HG03097 (cell line): Measurements from ENCODE around the gene LIX1L.

Experiments
- ATAC-seq: cut with Tn5 transposase; IDR thresholded peaks from one replicate; pipeline ENCODE4 v1.9.1; 2021; ENCODE audit not compliant: unreplicated experiment, low FRiP score

LIX1L gene

DNA sequence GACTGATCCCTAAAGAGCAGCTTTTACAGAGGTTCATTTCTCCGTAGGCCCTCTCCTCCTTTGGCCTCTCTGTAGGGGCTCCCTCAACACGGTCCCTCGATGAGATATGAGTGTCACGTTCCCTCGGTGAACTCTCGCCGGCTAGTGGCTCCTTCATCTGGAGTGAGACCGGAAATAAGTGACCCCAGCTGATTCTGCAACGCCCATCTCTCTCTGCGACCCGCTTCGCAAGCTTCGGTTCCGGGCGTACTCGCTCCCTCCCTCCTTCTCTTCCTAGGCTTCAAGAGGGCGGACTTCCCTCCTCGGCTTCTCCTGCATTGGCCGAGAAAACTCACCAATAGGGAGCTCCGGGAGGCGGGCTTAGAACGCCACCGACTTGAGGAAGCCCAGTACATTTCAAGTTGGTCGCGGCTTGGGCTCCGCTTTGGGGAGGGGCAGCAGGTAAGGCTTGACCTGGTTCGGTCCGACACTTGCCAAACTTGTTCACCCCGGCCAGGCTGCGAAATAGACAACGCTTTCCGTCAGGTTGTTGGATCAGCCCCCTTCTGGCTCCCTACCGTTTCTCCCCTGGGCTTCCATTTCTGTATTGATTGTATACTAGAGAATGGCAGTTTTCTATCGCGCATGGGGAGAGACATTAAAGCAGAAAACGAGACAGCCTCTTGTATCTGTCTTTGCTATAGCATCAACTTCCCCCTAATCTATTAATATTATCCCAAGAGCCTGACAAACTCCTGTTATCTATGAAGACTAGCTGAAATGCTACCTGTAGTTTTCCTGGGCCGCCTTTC is 6.7 kb upstream of the LIX1L start, which contains the start of the genes ANKRD34A and POLR3GL:
ANKRD34A (minus strand) TSS at position 248 of the 791 bp plus-strand sequence. CDS start 2,816 bp downstream, outside the sequence.
POLR3GL (plus strand) TSS at position 363 of the 791 bp plus-strand sequence. CDS start 10,176 bp downstream, outside the sequence.
- peak; percentile 84 for ATAC-seq

DNA sequence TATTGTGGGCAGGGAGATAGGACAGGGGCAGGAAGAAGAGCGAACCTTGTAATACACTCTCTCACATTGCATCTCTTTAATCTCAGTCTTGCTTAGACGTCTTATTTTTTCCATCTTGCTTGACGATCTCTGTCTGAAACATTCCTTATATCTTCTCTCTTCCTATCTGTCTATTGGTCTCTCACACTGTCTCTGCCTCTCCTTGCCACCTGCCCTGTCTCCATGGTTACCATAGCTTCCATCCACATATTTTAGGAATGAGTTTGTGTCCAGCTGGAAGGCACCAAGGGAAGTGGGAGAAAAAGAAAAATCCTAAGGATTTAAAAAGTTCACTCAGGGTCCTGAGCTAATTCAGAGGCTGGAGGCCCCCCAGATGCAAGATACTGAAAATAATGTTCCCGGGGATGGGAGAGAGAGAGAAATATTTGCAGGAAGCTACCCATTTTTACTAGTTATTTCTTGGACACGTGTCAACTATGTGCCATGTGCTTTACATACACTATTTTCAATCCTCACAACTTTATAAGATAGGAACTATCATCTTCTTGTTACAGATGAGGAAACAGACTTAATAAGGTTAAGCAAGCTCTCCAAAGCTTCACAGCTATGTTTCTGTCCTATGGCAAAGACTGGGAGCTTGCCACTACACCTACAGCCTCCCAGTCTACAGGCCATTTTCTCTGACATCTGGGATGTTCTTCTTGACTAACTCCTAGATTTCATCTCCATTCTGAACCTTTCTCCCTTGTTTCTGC is 5.6 kb upstream of the LIX1L start:
- ATAC-seq, result no peak

DNA sequence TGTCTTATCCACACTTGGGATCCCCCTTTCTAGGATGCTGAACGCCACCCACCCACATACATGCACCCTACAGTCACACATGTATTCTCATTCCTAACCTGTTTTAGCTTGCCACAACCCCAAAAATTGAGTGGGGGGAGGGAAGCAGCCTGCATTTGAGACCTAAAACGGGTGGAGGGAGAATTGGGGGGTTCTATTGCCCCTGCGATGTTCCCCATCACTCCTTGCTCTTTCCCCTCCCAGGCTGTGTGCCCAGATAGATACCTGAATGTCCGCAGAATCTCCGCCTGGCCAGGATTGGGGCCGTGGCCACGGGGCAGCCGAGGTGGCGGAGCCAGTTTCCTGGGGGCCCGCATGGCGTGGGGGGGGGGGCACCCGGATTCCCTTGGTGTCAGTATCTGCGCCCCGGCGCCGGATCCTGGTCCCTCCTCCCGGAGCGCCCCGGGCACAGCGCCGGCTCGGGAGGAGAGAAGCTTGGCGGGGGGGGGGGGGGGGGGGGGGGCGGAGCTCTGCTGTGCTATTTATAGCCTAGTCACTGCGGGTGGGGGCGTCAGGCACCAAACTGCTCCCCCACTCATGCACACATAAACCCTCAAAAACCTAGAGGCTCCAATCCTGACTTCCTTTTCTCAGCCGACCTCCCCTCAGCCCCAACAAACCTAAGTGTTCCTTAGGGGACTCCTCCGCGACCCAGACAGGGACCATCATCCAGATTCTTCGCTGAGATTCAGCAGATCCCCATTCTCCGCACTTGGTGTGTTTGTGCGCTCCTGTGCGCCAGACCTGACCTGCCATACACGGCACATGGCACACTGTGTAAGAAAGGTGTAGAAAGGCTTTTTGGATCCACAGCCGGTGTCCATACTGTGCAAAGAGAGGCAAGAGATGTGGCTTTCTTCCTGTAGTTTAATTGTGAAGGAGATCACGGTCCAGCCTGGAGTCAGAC is 4.6 kb upstream of the LIX1L start:
- no peak for ATAC-seq

DNA sequence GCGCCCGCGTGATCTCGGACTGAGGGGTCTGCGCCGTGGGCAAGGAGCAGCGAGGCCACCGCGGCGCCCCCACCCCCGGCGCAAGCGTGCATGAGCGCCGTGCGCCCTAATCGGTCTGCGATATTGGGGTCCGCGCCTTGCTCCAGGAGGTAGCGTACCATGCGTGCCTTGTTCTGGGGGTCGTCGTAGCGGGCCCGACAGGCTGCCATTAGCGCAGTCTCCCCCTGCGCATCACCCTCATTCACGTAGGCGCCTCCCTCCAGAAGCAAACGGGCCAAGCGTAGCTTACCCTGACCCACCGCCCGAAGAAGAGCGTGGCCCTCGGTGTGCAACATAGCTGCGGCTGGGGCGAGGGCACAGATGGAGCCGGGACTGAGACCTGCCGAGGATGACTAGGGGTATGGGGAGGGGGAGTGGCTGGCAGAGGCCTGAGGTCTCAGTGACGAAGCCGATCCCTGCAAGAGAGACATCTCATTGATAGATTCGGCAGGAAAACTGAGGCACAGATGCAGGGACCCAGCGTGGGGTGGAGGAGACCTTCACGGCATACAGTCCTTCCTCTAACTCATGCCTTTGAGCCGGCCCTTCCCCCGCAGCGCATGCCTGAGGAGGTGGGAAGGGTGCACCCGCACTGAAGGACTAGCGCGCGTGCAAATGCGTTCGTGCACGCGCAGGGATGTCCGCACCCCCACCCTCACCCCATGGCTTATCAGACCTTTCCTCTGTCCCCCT is 3.8 kb upstream of the LIX1L start:
- no peak for ATAC-seq

DNA sequence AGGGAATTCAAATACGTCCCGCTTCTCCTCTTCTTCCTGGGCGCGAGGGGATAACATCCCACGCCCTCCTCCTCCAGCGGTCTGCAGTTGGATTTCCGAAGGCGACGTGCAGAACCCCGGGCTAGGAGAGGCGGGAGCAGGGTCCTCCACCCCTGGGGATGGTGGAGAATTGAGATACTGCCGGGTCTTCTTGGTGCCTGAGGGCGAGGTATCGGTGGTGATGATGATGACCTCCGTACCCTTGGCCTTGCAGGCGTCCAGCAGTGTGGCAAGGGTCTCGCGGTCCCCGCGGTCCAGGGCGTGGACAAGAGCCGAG is 3.2 kb upstream of the LIX1L start:
- ATAC-seq, result no peak

DNA sequence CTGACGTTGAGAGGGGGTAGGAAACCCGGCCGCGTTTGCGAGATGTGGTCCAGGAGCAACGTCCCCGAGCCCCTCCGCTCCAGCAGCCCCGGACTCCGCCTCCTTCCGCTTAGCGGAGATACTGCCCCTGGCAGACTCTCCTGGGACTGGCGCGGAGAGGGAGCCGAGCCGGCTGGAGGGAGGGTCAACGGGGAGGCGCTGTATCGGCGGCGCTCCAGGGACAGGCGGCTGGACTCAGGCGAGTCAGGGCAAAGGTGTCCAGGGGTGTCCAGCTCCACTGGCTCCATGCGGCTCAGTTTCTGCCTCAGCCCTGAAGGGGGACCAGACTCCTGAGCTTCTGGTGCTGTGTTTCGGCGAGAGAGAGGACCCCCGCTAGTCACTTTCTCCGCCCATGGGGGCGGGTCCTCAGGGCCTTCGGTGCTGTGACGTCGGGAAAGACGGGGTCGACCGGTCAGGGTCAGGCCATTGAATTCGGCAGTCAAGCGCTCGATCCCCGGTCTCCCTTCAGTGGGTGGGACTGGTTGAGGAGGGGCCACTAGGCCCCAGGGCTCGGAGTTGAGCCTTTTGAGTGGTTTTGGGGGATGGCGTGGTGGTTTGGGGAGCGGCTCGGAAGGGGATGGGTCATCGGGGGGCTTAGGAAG is 2.8 kb upstream of the LIX1L start:
- ATAC-seq, result no peak

DNA sequence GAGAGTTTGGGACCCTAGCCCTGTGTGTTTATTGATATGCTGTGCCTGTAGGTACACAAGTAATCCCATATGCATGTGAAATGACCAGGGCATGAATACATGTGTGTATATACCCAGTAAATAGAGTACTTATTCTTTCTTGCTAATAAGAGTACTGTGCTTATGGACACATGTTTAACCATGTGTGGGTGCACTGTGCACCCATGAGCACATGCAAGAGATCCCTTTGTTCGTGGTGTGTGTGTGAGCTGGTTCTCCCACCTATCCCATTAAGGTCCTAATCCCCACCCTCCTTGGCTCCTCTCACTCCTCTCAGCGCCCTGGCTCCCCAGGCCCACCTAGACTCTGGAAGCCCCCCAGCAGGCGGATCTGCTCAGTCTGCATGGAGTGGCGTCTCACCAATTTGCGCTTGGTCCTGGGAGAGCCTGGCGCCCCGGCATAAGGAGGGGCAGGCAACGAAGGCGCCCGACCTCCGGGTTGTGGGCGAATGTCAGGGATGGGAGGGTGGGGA is 2.2 kb upstream of the LIX1L start:
- no peak for ATAC-seq

DNA sequence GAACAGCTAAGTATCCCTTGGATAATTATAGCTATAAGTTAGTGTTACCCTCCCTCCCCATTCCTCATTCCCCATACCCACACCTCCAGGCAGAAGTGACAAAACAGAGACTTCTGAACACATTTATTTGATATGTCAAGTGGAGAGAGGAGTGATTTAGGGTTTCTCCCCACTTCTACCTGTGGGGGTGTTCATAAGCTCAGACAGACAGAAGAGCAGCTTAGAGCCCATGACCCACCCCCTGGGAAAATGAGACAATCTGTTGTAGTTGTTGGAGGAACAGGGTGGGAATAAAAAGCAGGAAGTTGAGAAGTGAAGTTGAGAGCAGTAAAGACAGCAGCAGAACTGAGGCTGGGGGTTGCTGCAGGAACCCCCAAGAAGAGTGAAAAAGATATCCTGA is 1.5 kb upstream of the LIX1L start:
- ATAC-seq, result no peak

DNA sequence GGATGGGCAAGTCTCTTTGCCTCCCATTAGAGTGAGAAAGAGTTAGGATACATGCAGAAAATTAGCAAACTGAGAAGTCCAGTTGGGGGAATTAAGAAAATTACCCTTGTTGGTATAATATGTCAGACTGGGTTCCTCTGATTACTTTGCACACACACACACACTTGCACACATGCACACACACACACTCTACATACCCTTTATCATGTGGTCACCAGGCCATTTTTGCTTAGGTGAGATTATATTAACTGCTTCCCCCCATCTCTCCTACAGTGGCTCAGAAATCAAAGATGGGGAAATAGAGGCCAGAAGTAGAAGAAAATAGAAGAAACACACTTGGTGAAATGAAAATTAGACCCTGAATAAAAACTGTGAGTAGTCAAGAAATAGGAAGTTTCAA is 917 bp upstream of the LIX1L start:
- ATAC-seq, result no peak

DNA sequence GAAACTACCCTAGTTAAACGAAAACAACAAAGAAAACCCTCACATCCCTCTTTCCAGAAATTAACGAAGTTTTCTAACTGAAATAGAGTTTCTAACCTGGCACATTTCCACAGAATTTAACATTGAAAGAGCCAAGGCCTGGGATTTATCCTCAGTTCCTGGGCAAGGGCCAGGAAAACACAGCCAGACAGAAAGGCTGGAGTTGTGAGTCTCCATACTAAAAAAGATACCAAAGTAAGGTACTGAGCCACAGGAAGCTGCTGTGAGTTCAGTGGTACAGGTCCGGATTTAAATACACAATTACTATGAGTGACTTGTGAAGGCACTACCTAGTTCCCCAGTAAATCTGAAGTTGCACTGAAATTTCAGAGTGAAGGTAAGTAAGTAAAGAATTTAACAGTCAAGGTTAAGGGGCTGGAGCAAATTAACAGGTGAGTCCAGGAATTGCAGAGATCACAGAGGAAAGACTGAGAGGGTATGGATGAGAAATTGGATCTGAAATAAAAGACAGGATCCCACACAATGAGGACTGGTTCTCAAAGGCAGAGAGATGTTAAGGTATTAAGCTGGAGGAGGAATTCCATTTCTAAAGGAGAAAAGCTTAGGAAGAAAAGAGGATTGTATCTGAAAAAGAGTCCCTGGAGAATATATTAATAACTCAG is 905 bp downstream of the LIX1L start:
- ATAC-seq, result no peak

DNA sequence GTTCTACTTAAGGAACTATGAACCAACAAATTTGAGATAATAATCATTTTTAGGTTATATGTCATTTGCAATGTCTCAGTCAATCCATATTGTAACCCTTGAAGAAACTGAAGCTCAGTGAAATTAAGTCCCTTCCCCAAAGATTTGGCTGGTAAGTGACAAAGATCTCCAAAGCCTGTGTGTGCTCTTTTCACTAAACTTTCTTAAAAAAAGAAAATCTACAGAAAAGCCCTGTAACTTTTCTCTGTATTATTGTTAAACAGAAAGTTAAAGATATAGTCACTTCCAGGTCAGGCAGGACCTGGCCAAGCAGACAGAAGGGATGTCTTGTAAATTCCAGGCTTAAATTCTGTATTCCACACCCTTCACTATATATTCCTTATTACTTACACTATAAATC is 1.5 kb downstream of the LIX1L start:
- ATAC-seq, result no peak

DNA sequence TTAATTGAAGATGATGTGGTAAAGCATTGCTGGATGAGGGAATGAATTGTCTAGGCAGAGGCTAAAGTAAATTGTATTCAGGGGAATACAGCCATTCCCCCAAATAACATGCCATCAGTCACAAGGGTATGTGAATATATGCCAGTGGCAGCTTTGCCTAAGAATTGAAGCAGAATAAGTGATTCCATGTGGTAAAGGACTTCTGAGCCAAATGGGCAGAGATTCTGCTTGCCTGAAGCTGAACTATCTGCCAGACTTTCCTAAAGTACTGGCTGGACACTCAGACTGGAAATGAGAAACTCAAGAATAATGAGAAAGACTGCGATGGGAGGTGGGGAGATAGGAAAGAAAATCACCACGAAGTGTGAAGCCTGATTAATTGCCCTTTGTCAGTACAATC is 2.4 kb downstream of the LIX1L start:
- no peak for ATAC-seq

DNA sequence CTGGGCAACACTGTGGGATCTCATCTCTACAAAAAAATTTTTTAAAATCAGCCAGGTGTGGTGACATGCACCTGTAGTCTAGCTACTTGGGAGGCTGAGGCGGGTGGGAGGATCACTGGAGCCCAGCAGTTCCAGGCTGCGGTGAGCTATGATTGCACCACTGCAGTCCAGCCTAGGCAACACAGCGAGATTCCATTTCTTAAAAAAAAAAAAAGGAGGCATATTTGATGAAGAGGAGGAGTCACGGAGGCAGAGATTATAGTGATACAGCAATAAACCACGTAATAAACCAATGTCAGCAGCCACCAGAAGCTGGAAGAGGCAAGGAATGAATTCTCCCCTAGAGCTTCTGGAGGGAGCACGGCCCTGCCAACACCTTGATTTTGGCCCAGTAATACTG is 4.0 kb downstream of the LIX1L start:
- no peak for ATAC-seq

DNA sequence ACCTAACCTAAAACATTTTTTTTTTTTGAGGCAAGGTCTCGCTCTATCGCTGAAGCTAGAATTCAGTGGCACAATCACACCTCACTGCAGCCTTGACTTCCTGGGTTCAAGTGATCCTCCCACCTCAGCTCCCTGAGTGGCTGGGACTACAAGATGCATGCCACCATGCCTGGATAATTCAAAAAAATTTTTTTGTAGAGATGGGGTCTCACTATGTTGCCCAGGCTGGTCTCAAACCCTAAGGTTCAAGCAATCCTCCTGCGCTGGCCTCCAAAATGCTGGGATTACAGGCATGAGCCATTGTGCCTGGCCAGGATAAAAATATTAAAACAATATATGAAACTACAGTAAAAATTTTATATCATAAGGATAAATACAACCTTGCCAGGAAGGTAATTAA is 4.9 kb downstream of the LIX1L start:
- no peak for ATAC-seq

DNA sequence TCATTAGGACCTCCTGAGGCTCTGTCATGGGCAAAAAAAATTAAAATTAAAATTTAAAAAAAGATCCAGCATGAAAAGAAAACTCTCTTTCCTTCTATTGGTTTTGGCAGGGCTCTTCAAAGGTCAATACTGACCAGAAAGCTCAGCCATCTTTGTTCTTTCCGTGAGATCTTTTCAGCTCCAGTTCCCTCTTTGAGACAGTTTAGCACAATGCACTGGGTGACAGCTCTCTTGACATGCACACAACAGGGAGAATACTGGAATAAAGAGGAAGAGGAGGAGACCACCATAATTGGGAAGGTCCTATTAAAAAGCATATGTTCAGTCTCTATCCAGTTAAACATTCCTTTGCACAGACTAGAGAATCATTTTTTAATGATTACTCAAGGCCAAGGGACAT is 6.3 kb downstream of the LIX1L start:
- no peak for ATAC-seq

DNA sequence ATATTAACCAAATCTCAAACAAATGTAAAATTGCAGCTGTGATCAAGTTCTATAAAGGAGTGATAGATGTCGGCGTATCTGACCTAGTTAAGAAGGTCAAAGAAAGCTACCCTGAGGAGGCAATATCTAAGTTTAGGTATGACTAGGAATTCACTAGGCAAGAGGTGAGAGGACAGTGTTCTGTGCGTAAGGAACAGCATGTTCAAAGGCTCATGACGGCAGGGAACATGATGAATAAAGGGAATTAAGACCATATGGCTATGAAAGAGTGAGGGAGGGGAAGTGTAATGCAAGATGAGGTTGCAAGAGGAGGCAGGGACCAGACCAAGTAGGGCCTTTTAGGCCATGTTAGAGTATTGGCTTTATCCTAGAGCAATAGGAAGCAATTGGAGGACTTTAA is 8.6 kb downstream of the LIX1L start:
- ATAC-seq, result no peak

DNA sequence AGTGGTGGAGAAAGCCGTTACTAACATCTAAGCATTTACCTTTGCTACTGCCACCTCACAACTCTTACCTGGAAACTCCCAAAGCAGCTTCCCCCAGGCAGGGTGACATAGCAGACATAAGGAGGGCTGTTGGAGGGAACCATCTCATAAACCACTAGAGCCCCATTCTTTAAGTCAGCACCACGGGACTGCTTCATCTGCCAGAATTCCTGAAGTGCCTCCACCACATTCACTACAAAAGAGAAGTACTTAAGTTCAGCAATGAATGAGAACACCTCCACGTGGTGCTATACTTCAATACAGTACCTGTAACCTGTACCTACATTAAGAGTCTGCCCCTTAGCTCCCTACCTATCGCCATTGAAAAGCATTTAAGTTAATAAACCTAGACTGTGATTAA is 10.3 kb downstream of the LIX1L start:
- no peak for ATAC-seq

DNA sequence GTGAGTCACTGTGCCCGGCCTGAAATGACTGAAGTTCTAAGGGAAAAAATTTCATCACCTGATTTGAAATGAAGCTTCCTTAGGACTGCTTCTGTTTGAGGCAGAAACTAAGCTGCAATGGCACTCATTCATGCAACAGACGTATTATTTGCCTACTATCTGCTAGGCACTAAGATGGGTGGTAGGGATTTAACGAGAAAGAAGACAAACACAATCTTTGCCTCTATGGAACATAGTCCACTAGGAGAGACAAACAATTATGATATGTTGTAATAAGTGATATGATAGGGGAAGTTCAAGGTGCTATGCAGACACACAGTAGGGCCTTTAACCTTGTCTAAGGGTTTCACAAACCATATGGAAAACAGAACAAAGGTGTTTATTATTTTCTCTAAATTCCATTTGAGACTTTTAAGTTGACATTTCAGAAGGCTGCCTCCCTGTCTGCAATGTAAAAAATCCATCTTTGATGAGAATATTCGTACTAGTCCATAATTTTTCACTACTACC is 11.3 kb downstream of the LIX1L start:
- ATAC-seq, result no peak

DNA sequence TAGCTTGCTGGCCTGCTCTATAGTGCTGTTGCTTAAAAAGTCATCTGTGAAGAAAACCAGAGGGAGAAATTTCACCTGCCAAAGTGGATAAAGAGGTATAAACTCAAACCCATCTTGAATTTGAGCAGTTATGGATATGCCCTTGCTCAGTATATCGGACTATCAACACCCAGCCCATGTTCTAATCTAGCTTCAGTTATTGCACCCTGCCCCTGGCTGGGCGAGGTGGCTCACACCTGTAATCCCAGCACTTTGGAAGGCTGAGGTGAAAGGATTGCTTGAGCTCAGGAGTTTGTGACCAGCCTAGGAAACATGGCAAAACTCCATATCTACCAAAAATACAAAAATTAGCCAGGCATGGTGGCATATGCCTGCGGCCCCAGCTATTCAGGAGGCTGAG is 13.3 kb downstream of the LIX1L start:
- ATAC-seq, result no peak
